Measurements from ENCODE around the gene THRA. TPM values are rescaled to one million over a fixed set of nuclear protein-coding genes. Genes with fewer than 3 reads are reported as not detected.
A peak's percentile ranks its signal among the peaks of the same experiment; 100 is the strongest.

THRA gene
- polyA plus RNA-seq, 6 donors from 2014 or later, result 1.9 to 5.3 (median 4.7) TPM

DNA sequence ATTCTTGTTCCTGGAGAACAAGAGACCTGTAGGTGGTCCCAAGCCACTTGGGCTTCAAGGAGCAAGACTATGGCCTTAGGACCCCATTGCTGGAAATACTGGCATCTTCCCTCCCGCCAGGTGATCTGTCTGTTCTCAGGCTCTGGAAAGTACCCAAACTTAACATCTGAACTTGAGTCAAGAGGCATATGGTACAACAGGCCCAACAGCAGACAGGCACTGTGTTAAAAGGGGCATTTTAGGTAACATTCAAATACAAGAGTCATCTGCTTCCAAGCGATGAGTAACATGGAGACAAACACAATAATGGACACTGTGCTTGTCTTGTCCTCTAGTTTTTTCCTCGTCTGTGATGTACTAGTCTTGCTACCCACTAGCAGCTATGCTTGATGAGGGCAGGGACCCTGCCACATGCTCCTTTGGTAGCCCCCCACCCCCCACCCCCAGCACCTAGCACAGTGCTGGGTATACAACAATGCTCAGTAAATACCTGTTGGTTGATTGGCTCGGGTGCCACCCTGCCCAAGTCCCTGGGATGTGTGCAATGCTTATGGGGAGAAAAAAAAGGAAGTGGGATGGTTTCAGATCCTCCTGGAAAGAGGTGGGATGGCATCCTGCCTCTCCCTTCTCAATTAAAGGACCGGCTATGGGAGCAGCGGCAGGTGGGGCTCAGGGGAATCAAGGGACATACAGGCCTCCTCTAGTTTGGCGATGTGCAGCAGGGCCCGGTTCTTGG lies 28.2 kb upstream of the THRA start:
- DNase-seq (no peak), ATAC-seq (ENCODE audit: low read depth in 2 of 2) (no peak)
- Mint-ChIP-seq H3K4me3 (no peak overlapping the region), H3K36me3 (peaks cover 0 to 26% of the 10 kb centered on the region in 2 donors), H3K9me3 (no peaks in the 10 kb centered on the region), H3K27ac (no peak overlapping the region), H3K27me3 (no peaks in the 10 kb centered on the region), H3K4me1 (peaks cover 0 to 7% (median 0%) of the 10 kb centered on the region in 3 donors)

DNA sequence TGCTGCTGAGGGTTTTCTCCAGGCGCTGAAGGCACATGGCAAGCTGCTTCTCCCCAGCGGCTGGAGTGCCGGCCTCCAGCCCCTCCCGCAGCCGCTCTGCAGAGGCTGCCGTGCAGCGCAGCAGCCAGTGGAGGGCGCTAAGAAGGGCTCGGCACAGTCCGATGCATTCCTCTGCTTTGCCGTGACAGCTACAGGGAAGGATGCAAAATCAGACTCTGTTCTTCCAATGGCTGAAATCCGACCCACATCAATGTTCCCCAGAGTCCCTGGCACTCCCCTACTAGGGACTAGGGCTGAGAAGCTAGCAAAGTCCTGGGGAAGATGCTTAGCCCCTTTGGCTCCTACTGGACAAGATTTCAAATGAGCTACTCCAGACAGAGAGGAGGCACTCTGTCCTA lies 27.6 kb upstream of the THRA start:
- no peak overlapping the region for H3K27ac Mint-ChIP-seq
- no peaks in the 10 kb centered on the region for H3K9me3 Mint-ChIP-seq
- DNase-seq (no peak), ATAC-seq (ENCODE audit: low read depth in 2 of 2) (peak in 1 of 2 donors; percentile 16)
- H3K27me3 Mint-ChIP-seq, result no peaks in the 10 kb centered on the region
- H3K4me3 Mint-ChIP-seq, result peak overlapping the region in 1 of 8 donors; percentile 12
- peaks cover 0 to 7% (median 0%) of the 10 kb centered on the region in 3 donors for H3K4me1 Mint-ChIP-seq
- peaks cover 0 to 21% of the 10 kb centered on the region in 2 donors for H3K36me3 Mint-ChIP-seq

DNA sequence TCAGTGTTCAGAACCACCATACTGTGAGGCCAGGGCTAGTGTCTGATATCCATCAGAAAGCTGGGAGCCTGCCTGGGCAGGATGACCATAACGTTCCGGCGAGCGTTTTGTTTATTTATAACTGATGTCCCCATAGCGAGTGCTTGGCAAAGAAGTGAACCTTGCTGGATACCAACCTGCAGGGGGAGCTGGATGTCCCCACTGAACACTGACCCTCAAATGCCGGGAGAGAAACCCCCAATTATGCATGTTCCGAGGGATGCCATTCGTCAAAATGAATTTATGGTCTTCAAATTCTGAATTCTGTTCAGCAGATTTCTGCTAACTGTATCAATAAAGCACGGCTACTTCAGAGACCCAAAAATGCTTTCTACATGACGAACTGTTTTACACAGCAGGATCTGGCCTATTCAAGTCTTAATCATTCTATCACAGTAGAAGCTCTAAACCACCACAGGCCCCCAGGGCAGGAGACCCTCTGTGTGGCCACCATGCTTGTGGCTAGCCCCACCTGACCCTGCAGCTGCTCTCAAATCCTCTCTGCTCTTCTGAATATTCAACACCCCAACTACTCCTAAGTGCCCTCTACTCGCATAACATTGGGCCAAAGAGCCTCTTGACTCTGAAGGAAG lies 23.8 kb upstream of the THRA start:
- Mint-ChIP-seq H3K36me3 (peaks cover 0 to 2% of the 10 kb centered on the region in 2 donors), H3K27ac (peak overlapping the region in 2 of 6 donors; percentile 11 to 87), H3K27me3 (no peaks in the 10 kb centered on the region), H3K9me3 (no peaks in the 10 kb centered on the region), H3K4me1 (peaks cover 0 to 7% (median 0%) of the 10 kb centered on the region in 3 donors), H3K4me3 (peak overlapping the region in 1 of 8 donors; percentile 35)
- DNase-seq (no peak), ATAC-seq (ENCODE audit: low read depth in 2 of 2) (no peak)

DNA sequence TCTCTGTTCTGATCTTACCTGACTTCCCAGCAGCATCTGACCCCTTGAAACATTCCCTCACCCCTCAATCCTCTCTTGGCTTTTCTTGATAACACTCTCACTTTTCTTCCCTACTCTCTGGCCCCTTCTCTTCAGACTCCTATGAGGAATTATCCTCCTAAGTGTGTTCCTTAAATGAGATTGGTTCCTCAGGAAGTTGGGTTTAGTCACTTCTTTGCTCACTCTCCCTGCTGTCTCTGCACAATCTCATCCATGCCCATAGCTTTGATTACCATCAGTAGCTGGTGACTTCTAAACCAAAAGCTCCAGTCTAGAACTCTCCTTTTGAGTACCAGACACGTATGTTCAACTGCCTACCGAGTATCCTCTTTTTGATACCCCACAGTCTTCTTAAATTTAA lies 21.6 kb upstream of the THRA start:
- H3K9me3 Mint-ChIP-seq, result no peaks in the 10 kb centered on the region
- ATAC-seq (ENCODE audit: low read depth in 2 of 2) (no peak), DNase-seq (no peak)
- H3K4me3 Mint-ChIP-seq, result no peak overlapping the region
- peak overlapping the region in 2 of 6 donors; percentile 2 to 3 for H3K27ac Mint-ChIP-seq
- H3K4me1 Mint-ChIP-seq, result peaks cover 0 to 7% (median 0%) of the 10 kb centered on the region in 3 donors
- no peaks in the 10 kb centered on the region for H3K27me3 Mint-ChIP-seq
- no peaks in the 10 kb centered on the region for H3K36me3 Mint-ChIP-seq

DNA sequence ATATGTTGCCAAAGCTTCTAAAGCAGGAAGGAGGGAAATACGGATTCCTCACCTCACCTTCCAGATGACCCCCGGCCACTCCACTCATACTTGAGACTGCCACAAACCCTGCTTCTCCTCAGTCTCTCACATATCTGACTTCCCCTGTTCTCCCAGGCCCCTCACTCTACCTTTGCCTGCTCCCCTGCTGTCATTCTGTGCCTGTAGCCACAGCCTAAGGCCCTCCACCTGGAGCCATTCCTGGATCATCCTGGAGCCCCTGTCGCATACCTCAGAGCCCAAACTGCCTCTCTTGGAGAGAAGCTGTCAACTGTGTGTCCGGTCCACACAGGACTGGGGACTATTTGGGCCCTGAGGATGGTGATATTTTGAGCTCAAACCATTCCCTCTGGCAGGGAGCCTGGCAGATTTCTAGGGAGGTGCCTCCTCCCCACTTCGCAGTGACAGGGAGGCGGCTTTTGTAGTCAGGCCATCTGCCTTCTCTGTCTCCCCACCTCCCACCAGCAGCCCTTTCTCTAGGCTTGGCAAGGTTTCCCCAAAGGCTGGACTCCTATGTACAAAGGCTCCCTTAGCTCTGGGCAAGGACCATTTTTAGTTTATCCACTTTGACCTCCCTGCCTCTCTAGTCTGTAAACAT lies 6.3 kb upstream of the THRA start:
- Mint-ChIP-seq H3K27ac (peak overlapping the region in 1 of 6 donors; percentile 57), H3K36me3 (no peaks in the 10 kb centered on the region), H3K4me1 (peaks cover 14 to 30% (median 15%) of the 10 kb centered on the region in 3 donors), H3K4me3 (peak overlapping the region in 2 of 8 donors; percentile 77 to 94), H3K27me3 (peaks cover 3 to 30% (median 23%) of the 10 kb centered on the region in 3 donors), H3K9me3 (no peaks in the 10 kb centered on the region)
- ATAC-seq (ENCODE audit: low read depth in 2 of 2) (no peak), DNase-seq (no peak)

DNA sequence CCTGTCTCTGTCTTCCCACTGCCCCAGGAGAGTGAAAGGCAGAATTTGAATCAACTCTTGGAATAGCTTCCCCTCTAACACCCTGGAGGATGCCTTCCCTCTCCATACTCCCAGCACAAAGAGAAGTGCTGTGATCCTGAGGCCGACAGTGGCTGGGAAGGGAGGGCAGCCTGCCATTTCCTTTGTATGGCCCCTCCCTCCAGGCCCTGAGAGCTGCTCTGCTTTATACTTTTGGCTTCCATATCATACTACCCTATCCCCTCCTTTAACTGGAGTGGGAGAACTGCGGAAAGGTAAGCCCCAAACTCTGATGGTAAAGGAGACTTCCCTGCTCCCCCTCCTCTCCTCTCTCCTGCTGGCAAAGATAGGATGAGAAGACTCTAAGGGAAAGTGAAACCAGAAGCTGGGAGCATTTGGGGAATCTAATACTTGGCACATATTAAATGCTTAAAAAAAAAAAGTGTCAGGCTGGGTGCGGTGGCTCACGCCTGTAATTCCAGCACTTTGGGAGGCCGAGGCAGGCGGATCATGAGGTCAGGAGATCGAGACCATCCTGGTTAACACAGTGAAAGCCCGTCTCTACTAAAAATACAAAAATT lies 4.5 kb upstream of the THRA start:
- Mint-ChIP-seq H3K27me3 (peaks cover 3 to 30% (median 23%) of the 10 kb centered on the region in 3 donors), H3K9me3 (no peaks in the 10 kb centered on the region), H3K4me1 (peaks cover 23 to 28% (median 24%) of the 10 kb centered on the region in 3 donors), H3K36me3 (no peaks in the 10 kb centered on the region), H3K4me3 (peak overlapping the region in 1 of 8 donors; percentile 24), H3K27ac (peak overlapping the region in 1 of 6 donors; percentile 82)
- no peak for DNase-seq
- ATAC-seq (ENCODE audit: low read depth in 2 of 2), result no peak

DNA sequence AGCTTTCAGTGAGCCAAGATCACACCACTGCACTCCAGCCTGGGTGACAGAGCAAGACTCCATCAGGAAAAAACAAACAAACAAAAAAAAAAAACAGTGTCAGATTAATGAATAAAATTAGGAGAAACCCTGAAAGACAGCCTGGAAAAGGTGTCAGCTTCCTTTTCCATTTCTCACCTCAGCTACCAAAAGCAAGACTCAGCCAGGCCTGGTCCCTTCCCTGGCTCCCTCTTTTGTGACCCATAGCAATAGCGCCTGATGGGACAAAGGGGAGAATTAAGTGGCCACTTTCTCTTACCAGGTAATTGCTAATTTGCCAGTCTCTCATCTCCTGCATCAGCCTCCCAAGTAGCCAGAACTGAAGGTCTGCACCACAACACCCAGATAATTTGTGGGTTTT lies 3.9 kb upstream of the THRA start:
- Mint-ChIP-seq H3K27ac (no peak overlapping the region), H3K4me3 (peak overlapping the region in 1 of 8 donors; percentile 73)
- no peak for ATAC-seq (ENCODE audit: low read depth in 2 of 2)

DNA sequence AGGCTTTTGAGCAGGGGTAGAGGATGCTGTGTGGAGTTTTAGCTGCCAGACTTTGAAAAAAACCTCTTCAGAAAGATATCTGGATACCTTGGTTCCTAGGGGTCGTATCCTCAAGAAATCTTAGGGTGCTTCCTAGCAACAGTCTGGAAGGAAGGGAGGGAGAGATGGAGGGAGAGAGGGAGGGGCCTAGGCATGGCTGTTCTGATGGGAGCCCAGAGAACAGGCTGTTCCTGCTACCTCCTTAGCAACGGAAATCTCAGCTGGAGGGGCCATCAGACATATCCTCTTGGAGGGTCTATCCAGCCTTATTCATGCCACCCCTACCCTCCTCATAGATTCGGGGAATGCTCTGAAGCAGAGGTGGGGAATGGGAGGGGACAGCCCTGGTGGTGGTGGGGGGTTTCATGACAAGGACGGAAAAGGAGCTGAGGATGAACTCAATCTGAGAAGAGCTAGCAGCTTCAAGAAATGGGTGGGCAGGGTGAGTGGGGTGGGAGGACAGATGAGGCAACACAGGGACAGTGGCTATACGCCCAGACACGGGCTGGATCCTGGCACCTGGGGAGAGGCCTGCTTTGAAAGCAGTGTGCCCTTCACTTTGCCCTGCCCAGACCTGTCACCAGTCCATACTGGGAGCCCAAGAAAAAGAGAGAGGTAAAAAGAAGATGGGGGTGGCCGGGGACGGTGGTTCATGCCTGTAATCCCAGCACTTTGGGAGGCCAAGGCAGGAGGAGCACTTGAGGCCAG lies 2.9 kb upstream of the THRA start:
- H3K4me3 Mint-ChIP-seq, result peak overlapping the region in 1 of 8 donors; percentile 73
- no peak for DNase-seq
- no peak for ATAC-seq (ENCODE audit: low read depth in 2 of 2)
- H3K4me1 Mint-ChIP-seq, result peaks cover 29 to 31% (median 30%) of the 10 kb centered on the region in 3 donors
- H3K9me3 Mint-ChIP-seq, result no peaks in the 10 kb centered on the region
- peaks cover 3 to 30% (median 23%) of the 10 kb centered on the region in 3 donors for H3K27me3 Mint-ChIP-seq
- H3K36me3 Mint-ChIP-seq, result no peaks in the 10 kb centered on the region
- H3K27ac Mint-ChIP-seq, result peak overlapping the region in 1 of 6 donors; percentile 39

More for the DNA sequence above, 3.9 kb upstream of the THRA start:
- Mint-ChIP-seq H3K36me3 (no peaks in the 10 kb centered on the region), H3K9me3 (no peaks in the 10 kb centered on the region), H3K27me3 (peaks cover 3 to 30% (median 23%) of the 10 kb centered on the region in 3 donors), H3K4me1 (peaks cover 25 to 30% (median 26%) of the 10 kb centered on the region in 3 donors)
- DNase-seq, result no peak

DNA sequence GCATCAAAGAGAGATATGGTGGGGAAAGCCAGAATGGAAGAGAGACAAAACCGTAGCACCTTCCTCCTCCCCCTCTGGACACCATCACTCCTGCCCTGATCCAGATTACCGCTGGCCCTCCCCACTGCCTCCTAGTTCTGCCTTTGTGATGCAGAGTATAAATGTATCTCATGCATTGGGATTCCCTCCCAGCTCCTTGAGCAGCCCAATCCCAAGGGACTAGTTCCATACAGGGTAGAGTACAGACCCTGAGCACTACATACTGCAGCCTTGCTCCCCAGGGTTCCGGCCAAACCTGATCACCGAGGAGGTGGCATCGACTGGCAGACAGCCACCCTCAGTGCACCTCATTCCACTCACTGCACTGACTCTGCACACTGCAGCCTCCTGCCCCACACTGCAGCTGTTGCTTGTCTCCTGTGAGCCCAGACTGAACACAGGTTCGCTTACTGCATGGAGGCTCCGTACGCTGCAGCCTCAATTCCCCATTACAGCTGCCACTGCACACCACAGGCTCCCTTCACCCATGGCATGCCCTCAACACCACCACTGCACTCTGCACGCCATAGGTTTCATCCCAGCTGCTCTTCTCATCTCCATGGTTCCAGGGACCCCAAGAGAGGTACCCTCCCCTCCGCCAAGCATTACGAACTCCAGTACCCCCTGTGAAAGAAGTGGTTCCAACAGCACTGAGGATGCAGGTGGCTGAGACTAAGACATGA lies 1.7 kb upstream of the THRA start:
- peak overlapping the region in 5 of 8 donors; percentile 83 to 91 (median 87) for H3K4me3 Mint-ChIP-seq
- ATAC-seq (ENCODE audit: low read depth in 2 of 2), result no peak
- no peaks in the 10 kb centered on the region for H3K9me3 Mint-ChIP-seq
- H3K27ac Mint-ChIP-seq, result peak overlapping the region in 1 of 6 donors; percentile 80
- H3K36me3 Mint-ChIP-seq, result no peaks in the 10 kb centered on the region
- no peak for DNase-seq
- H3K4me1 Mint-ChIP-seq, result peaks cover 31 to 37% (median 35%) of the 10 kb centered on the region in 3 donors
- H3K27me3 Mint-ChIP-seq, result peaks cover 3 to 30% (median 23%) of the 10 kb centered on the region in 3 donors

DNA sequence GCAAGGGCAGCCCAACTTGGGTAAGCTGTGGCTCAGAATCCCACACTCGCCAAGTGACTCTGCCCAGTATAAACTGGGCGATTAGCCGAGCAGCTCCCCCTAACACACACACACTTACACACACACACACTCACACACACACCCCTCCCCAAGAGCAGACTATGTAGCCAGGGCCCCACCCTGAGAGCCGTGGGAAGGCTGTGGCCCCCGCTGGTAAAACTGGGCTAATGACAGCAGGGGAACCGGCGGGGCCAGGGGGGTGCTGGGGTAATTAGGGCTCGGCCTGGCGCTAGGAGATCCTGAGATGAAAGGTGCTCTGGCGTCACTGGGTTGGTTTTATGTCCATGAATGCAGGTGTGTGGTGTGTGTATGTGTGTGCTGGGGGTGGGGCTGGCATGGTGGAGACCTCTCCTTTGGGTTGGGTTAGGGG lies 1.1 kb upstream of the THRA start:
- H3K4me3 Mint-ChIP-seq, result peak overlapping the region in 7 of 8 donors; percentile 82 to 94 (median 87)
- H3K36me3 Mint-ChIP-seq, result no peaks in the 10 kb centered on the region
- DNase-seq (no peak), ATAC-seq (ENCODE audit: low read depth in 2 of 2) (no peak)
- H3K27me3 Mint-ChIP-seq, result peaks cover 0 to 26% (median 17%) of the 10 kb centered on the region in 3 donors
- H3K9me3 Mint-ChIP-seq, result no peaks in the 10 kb centered on the region
- H3K27ac Mint-ChIP-seq, result peak overlapping the region in 5 of 6 donors; percentile 54 to 94 (median 92)
- H3K4me1 Mint-ChIP-seq, result peaks cover 33 to 38% (median 37%) of the 10 kb centered on the region in 3 donors

DNA sequence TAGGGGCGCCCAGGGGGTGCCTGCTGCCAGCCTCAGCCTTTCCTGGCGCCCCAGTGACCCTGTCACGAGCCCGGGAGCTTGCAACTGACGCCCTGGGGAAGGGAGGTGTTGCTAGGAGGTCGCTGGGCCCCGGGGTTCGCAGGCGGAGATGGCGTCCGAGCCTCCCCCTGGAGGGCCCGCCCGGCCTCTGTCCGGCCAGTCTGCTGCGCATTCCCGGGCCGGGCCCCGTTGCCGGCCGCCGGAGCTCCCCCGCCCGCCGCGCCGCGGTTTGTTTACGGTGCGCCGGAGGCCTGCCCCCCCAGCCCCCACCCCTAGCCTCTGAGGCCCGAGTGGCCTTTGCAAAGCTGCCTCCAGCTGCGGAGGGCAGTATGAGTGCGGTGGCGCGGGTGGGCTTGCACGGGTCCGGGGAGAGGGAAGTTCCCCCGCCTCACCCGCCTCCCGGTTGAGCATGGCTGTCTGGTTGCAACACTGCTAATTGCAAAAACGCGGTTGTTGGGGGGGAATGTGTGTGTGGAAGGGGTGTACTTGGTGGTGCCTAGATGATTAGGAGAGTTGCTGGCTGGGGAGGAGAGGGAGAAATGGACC lies 514 bp downstream of the THRA start:
- ATAC-seq (ENCODE audit: low read depth in 2 of 2) (peak; percentile 4 to 5), DNase-seq (peak; percentile 27)
- Mint-ChIP-seq H3K27ac (peak overlapping the region in 3 of 6 donors; percentile 13 to 84 (median 71)), H3K4me3 (peak overlapping the region; percentile 76 to 95 (median 87)), H3K36me3 (no peaks in the 10 kb centered on the region), H3K4me1 (peaks cover 47 to 55% (median 47%) of the 10 kb centered on the region in 3 donors), H3K27me3 (peaks cover 0 to 13% (median 2%) of the 10 kb centered on the region in 3 donors), H3K9me3 (no peaks in the 10 kb centered on the region)

All from naive B cell (primary cell).